NOMO-1 (cell line): ENCODE data around the gene RBM26.

Experiments
- DNase-seq, 2 experiments: peaks; one replicate each; lab custom pipeline; 2025; ENCODE audit not compliant: unreplicated experiment in 2 of 2; lab: John Stamatoyannopoulos, UW

Gene RBM26, protein sequence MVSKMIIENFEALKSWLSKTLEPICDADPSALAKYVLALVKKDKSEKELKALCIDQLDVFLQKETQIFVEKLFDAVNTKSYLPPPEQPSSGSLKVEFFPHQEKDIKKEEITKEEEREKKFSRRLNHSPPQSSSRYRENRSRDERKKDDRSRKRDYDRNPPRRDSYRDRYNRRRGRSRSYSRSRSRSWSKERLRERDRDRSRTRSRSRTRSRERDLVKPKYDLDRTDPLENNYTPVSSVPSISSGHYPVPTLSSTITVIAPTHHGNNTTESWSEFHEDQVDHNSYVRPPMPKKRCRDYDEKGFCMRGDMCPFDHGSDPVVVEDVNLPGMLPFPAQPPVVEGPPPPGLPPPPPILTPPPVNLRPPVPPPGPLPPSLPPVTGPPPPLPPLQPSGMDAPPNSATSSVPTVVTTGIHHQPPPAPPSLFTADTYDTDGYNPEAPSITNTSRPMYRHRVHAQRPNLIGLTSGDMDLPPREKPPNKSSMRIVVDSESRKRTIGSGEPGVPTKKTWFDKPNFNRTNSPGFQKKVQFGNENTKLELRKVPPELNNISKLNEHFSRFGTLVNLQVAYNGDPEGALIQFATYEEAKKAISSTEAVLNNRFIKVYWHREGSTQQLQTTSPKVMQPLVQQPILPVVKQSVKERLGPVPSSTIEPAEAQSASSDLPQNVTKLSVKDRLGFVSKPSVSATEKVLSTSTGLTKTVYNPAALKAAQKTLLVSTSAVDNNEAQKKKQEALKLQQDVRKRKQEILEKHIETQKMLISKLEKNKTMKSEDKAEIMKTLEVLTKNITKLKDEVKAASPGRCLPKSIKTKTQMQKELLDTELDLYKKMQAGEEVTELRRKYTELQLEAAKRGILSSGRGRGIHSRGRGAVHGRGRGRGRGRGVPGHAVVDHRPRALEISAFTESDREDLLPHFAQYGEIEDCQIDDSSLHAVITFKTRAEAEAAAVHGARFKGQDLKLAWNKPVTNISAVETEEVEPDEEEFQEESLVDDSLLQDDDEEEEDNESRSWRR

DNA sequence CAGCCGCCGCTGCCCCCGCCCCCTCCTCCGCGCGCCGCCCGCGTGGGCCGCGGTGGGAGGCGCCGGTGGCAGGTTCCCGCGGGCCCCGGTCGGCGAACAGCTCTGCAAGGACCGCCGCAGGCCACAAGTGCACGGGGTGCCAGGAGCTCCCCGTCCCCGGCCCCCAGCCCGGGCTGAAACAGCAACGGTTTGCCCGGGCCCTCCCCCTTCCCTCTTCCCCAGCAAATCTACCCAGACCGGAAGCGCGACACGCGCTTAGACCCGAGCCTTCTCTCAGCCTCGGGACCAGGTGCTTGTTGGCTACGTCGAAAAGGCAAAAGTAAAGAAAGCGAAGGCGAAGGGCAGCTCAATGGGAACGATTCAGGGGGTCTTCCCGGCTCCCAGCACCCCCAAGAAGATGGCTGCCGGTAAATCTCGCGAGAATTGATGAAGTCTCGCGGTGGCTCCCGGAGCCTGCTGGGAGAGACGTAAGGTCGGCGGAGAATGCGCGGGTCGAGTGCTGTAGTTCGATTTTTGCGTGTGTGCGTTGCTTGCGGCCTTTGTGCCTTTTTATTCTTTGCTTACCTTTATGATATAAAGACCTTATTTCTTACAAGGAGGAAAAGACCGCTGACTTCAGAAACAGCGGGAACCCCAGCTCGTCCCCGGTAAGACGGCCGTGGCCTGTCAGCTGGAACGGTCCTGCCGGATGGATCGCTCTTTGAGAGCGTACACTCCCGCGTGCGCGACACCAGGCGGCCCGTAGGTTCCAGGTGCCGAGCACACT is at the start of gene RBM26:
RBM26 (minus strand) TSS at position 425 of the 766 bp plus-strand sequence. CDS start 481 bp downstream, outside the sequence.
- DNase-seq, result peak; percentile 83

DNA sequence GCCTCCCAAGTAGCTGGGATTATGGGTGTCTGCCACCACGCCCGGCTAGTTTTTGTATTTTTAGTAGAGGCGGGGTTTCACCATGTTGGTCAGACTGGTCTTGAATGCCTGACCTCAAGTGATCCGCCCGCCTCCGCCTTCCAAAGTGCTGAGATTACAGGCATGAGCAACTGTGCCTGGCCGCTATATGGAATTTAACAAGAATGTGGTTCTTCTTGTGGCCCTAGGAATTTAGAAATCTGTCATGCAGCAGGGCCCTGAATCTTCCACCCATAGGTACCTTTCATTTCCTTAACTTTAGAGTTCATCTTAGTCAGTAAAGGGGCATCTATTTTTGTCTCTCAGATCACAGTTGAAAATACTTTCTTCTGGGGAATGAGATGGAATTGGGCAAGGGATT is 49.3 kb upstream of the RBM26 start:
- DNase-seq, result no peak

DNA sequence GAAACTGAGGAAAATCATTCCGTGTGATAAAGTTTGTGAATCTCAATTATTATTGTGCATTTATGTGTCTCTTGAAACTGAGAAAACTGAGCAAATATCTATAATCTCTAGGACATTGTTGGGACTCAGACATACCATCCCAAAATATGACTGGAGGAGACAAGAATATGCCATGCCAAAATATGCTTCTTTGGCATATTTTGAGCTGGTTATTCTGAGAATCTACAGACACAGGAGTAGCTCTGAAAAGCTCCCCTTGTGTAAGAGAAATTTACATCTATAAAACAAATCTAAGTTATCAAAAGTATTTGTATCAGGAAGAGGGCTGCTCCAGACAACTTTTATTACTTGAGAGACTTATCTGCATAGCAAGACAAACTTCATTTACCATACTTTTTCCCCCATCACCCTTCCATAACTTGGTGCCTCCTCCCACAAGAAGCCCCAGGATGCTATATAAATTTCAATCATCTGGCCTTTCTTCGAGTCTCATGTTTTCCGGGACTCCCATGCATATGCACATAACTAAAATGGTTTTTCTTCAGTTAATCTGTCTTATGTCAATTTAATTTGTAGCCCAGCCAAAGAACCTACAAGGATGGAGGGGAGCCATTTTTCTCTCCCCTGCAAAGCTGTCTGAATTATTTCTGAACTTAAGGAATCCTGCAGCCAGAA is 46.3 kb upstream of the RBM26 start:
- no peak for DNase-seq

DNA sequence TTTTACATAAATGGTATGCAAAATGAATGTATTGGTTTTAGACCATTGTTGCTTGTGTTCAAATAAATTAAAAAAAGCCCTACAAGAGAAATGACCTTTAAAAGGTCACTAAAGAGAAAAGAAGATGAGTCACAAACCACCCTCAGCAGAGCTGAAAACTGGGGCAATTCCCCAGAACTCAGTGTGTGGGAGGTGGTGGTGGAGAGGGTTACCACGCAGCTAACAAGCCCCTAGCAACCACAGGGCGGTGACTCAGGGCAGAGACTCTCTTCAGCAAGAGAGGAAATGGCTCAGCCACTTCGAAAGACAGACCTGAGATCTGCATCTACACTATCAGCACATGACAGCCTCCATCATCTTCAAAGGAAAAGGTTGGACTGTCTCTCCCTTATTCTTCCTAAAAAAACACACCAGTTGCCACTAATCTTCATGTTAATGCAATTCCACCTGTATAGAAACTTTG is 45.5 kb upstream of the RBM26 start:
- peak; percentile 15 to 43 for DNase-seq

DNA sequence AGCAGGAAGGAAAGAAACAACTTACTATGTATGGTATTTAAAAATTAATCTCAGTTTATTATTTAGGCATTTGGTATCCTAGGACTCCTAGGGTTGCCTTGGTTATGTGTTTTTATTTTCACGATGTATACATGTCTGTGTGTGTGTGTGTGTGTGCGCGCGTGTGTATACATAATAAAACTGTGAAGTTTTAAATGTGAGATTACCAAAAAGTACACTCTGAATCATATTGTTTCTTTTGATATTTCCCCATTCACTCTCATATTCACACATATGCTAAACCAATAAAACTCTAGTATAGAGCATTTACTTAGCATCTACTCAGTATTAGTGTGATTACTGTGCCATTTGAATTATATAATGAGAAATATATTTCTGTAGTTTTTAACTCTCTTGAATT is 44.1 kb upstream of the RBM26 start:
- DNase-seq, result no peak

DNA sequence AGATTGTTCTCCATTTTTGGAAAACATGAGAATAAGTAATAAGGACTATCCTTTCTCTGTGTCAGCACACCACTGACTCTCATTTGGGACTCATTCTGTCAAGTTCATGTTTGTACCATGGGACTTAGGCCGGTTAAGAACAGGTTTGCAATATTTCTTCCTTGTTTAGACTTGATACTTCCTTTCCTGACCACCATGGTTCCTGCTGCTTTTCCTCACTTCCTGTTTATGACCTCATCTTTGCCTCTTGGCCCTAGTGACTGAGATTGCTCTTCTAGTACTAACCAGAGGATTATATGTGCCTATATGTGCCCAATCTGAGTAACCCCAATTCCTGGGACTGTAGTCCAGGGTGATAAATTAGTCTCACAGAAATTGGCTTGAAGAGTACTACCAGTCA is 42.4 kb upstream of the RBM26 start:
- DNase-seq, result peak; percentile 18 to 38

DNA sequence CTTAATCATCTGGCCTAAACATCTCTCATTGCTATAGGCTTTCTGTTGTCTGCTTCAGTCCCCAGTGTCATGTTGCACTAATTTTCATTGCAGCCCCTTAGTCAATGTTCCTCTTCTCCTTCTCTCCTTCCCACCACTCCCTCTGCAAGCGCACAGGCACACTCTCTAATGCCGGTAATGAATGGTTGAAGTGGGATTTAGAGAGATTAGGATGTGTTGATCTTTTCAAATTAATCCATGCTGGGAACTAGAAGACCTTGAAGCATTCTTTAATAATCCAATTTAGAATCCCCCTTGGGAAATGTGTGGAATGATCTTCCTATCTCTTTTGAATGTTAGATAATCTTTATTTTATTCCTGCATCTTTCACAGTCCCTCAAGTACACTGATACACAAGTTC is 41.7 kb upstream of the RBM26 start:
- DNase-seq, result no peak

DNA sequence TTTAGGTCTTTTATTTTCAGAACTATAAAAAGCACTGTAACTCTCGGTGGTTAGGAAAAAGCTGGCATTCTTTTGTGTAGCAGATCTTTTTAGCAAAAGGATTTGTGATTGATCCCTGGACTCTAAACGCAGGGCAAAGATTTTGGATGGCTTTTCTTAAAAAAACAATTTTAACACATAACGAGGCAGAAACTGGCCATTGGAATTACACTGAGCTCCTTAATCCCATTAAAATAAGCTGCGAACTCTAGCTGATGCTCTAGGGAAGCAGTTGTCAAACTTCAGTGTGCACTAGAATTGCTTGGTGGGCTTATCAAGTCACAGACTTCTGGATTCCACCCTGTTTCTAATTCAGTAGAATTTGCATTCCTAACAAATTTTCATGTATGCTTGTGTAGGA is 41.1 kb upstream of the RBM26 start:
- DNase-seq, result no peak

DNA sequence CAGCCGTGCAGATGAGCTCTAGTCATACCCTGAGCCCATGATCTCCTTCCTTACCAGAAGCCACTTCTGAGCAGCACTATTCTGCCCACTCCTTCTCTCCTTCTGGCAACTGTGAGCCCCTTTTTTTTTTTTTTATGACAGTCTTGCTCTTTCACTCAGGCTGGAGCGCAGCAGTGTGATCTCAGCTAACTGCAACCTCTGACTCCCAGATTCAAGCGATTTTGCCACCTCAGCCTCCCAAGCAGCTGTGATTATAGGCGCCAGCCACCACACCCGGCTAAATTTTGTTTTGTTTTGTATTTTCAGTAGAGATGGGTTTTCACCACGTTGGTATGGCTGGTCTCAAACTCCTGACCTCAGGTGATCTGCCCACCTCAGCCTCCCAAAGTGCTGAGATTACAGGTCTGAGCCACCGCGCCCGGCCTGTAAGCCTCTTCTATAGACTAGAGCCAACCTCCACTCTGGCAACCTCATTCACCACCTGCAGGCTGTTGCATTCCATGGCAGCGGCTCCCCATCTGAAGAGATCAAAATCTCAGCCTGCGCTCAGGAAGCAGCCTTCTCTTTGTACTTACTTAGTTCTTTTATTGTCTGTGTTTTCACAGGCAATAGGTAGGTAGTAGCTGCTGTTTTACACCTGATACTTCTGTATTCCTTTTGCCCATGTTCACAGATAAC is 40.1 kb upstream of the RBM26 start:
- DNase-seq, result no peak

DNA sequence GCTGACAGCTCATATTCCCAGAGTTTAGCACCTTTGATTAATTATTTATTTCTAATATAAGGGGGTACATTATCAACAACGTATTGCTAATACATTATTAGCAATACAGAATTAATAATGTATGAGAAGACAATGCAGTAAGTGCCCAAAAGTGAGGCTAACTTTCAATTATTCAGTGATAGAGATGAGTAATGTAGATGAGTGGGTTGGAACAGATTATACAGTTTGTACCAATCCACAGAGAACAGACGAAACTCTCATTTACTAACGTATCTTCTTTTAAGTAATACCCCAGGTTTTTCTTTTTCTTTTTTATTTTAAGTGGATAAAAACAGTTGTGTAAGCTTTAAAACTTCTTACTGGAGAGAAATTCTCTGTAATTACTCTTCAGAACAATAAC is 36.7 kb upstream of the RBM26 start:
- DNase-seq, result no peak

DNA sequence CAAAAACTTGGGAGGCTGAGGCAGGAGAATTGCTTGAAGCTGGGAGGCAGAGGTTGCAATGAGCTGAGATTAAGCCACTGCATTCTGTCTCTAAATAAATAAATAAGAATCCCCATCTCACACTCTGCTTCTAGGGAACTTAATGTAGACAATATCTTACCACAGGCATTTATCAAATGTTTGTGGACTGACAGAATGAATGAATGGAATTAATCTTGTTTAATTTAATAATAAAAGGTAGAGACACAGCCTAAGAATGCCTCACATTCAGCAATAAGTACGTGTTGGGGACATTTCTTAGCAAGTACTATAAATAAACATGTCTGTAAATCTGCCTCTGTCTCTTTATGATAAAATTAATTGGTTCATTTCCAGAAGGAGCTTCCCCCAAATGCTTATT is 36.2 kb upstream of the RBM26 start:
- DNase-seq, result no peak

DNA sequence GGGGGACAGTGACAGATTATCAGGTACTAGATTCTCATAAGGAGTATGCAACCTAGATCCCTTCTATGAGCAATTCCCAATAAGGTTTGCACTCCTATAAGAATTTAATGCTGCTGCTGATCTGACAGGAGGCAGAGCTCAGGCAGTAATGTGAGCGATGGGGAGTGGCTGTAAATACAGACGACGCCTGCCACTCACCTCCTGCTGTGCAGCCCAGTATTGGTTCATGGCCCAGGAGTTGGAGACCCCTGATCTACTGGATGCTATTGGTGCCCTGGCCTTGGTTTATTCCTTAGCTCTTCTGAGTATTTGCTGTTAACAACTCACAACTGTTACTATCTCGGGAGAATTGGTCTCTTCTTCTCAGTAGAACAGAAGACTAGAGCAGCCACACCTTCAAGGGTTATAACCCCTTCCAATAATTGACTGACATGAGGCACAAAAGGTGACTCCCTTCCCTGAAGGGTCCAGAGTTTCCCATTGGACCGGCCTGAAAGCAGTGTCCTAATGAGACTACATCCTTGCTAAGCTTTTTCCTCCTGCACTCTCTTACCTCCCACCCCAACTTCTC is 35.0 kb upstream of the RBM26 start:
- no peak for DNase-seq

DNA sequence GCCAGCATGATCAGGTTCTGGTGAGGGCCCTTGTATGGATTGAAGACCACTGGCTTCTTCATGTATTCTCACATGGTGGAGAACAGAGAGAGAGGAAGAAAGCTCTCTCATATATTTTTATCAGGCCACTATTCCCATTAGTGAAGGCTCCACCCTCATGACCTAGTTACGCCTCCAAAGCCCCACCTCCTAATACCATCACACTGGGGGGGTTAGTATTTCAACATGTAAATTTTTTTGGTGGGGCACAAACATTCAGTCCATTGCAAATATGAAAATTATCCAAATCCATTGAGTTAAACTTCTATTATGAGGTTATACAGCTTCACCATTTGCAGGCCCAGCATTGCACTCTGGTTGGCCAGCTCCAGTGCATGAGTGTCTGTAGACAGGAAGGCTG is 33.2 kb upstream of the RBM26 start:
- no peak for DNase-seq

DNA sequence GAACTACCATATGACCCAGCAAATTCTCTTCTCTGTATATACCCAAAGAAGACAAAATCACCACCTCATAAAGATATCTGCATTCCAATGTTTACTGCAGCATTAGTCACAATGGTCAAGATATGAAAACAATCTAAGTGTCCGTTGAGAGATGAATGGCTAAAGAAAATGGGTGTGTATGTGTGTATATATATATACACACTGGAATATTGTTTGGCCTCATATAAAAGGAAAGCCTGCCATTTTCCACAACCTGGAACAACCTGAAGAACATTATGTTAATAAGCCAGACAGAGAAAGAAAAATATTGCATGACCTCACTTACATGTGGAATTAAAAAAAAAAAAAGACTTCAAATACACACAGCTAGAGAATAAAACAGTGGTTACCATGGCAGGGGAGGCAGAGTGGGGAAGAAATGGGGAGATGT is 29.5 kb upstream of the RBM26 start:
- DNase-seq, result no peak

DNA sequence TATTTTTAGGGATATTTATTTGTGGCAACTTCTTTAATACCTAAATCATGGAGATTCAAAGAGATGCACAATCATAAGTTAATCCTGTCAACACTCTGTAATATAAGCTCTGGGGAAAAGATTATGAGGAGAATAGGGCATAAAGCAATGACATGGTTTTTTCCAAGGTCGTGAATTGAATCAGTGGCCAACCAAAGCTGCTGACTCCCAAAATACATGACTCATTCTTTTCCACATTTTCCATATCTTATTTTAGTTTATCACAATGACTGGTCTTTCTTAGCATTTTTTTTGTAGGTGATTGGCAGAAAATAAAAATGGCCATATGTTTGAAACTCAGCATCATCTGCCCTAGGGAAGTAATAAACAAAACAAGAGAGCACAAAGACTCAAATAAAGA is 28.5 kb upstream of the RBM26 start:
- DNase-seq, result no peak

DNA sequence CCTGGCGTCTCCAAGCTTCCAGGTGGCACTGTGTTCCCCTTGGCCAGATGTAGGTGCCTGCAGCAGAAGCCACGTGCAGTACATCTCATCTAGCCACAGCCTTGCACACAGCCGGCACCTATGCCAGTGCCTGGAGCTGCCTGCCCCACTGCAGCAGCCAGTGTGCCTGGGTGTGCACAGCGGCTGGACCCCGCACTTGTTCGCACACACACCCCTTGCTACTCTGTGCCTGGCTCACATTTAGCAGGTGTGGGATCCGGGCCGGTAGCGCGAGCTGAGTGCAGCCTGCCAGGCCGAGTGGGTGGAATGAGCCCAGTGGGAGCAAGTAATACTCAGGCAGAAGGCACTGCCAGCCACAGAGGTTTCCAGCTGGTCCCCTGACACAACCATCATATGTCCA is 26.9 kb upstream of the RBM26 start:
- no peak for DNase-seq

DNA sequence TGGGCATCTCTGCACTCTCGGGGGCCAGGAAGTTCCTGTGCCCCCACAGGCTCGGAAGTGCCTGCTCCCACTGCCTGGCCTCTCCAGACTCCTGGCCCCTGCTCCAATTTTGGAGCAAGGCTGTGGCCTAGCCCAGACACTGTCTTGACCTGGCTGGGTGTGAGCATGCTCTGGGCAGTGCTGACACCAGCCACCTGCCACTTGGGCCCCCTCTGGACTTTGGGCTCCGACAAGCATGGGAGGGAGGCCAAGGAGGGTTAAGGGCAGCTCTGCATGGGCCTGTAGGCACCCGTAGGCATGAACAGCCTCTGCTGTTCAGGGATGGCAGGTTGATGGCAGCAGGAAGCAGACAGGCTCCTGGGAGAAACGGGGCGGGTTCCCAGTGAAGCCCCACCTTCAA is 26.0 kb upstream of the RBM26 start:
- no peak for DNase-seq

DNA sequence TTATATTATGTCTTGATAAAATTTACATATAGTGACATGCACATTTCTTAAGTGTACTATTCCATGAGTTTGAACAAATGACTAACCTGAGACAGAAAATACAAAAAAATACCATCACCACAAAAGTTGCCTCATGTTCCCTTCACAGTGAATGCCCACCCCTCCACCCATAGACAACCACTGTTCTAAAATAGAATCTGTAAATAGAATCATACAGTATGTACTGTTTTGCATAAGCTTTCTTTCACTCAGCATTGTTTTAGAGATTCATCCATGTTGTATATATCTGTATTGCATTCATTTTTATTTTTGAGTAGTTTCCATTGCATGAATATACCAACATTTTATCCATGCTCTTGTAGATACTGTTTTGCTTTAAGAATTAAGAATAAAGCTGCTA is 23.3 kb upstream of the RBM26 start:
- DNase-seq, result no peak

DNA sequence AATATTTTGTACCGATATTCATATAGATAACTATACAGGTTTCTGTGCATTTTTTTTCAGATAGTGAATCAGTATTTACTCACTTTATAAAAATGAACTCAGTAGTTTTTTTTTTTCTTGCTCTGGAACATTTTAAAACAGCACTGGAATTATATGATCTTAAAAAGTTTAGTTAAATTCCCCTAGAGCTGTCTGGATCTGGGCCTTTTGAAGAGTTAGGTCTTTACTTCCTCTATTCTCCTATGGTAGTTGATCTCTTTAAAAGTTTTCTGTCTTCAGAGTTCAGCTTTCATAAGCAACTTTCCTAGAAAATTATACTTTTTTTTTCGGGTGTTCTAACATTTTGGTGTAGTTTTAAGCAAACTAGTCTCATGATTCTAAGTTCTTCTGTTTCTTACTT is 21.8 kb upstream of the RBM26 start:
- DNase-seq, result peak in 1 of 2 experiments; percentile 2
